A673 (cell line): ENCODE data around the gene MYPN. TPM values are rescaled to one million over a fixed set of nuclear protein-coding genes. Genes with fewer than 3 reads are reported as not detected.
"Not testable (repeated sequence)": the region's sequence is repeated elsewhere in the genome, so short reads cannot be mapped to it uniquely, and the experiment has no call there.

Source experiments
- BruUV-seq: library from RNA; stranded (reverse); fragments of 400-500 nt; replicated peaks from 2 replicates; lab custom pipeline; 2021; lab: Mats Ljungman, UMichigan
- CTCF ChIA-PET: fragments of 300-600 bp; sonication (Branson Sonifier 250); formaldehyde crosslinking; loops from one replicate; lab custom pipeline; 2022; ENCODE audit warnings: antibody characterized with exemption; lab: Charles Lee
- POLR2A ChIA-PET: fragments of 300-600 bp; sonication (Branson Sonifier 250); formaldehyde crosslinking; loops from one replicate; lab custom pipeline; 2022; ENCODE audit warnings: antibody characterized with exemption; ENCODE audit not compliant: low non-redundant PET; lab: Charles Lee
- DNase-seq: peaks from one replicate; pipeline ENCODE4 v3.0.0-alpha.2; 2015; ENCODE audit warnings: low spot score
- H3K27ac ChIP-seq: fragments of 200-600 bp; sonication (generic); 2 replicates; pipeline ENCODE4 v1.5.1; 2016; ENCODE audit warnings: mixed run types, low read depth, mild to moderate bottlenecking, mixed read lengths, antibody characterized with exemption, low read length; ENCODE audit not compliant: poor library complexity, severe bottlenecking
- H3K27me3 ChIP-seq: fragments of 200-600 bp; sonication (generic); replicated peaks from 2 replicates; pipeline ENCODE4 v1.6.1; 2017; ENCODE audit warnings: mixed run types, low read depth, mild to moderate bottlenecking, mixed read lengths, antibody characterized with exemption, low read length; ENCODE audit not compliant: insufficient read depth, poor library complexity
- H3K36me3 ChIP-seq: fragments of 200-600 bp; sonication (generic); 2 replicates; pipeline ENCODE4 v1.6.1; 2016; ENCODE audit warnings: mixed run types, mild to moderate bottlenecking, mixed read lengths, antibody characterized with exemption, low read length; ENCODE audit not compliant: insufficient read depth, poor library complexity, severe bottlenecking
- H3K4me1 ChIP-seq: fragments of 200-600 bp; sonication (generic); 2 replicates; pipeline ENCODE4 v1.6.1; 2017; ENCODE audit warnings: mixed run types, mild to moderate bottlenecking, mixed read lengths, antibody characterized with exemption, low read length; ENCODE audit not compliant: insufficient read depth, poor library complexity, severe bottlenecking
- H3K4me3 ChIP-seq: fragments of 200-600 bp; sonication (generic); 2 replicates; pipeline ENCODE4 v1.5.1; 2016; ENCODE audit warnings: low read depth, mixed run types, mild to moderate bottlenecking, mixed read lengths, low read length; ENCODE audit not compliant: poor library complexity, severe bottlenecking
- H3K9me3 ChIP-seq: fragments of 200-600 bp; sonication (generic); 2 replicates; pipeline ENCODE4 v1.6.1; 2016; ENCODE audit warnings: mixed run types, low read depth, mild to moderate bottlenecking, mixed read lengths, antibody characterized with exemption, low read length; ENCODE audit not compliant: poor library complexity, severe bottlenecking
- EZH2 ChIP-seq: fragments of 200-600 bp; sonication (generic); IDR thresholded peaks from 2 replicates; pipeline ENCODE4 v1.6.1; 2017; ENCODE audit warnings: borderline replicate concordance, low read depth, mild to moderate bottlenecking, mixed read lengths, antibody characterized with exemption, low read length; ENCODE audit not compliant: poor library complexity, severe bottlenecking
- intact Hi-C: fragments of 100-400 bp; cut with micrococcal nuclease; formaldehyde crosslinking; loops from one replicate; pipeline ENCODE4 v1.10.0; 2022; ENCODE audit not compliant: unreplicated experiment
- total RNA-seq: library from RNA; stranded (reverse); gene quantifications from 2 replicates; pipeline ENCODE4 v1.2.3, GENCODE V29; 2021
- TF ChIP-seq, protein P1 (sequence below): fragments of 300-800, 200-600 bp; sonication (generic); conservative IDR thresholded peaks from 2 replicates; pipeline ENCODE4 v1.5.1; 2017; ENCODE audit warnings: low read depth, mild to moderate bottlenecking, antibody characterized with exemption, low read length, moderate library complexity, mixed read lengths

MYPN gene
- total RNA-seq, 1 experiment from 2014 or later = 1.7 TPM

DNA sequence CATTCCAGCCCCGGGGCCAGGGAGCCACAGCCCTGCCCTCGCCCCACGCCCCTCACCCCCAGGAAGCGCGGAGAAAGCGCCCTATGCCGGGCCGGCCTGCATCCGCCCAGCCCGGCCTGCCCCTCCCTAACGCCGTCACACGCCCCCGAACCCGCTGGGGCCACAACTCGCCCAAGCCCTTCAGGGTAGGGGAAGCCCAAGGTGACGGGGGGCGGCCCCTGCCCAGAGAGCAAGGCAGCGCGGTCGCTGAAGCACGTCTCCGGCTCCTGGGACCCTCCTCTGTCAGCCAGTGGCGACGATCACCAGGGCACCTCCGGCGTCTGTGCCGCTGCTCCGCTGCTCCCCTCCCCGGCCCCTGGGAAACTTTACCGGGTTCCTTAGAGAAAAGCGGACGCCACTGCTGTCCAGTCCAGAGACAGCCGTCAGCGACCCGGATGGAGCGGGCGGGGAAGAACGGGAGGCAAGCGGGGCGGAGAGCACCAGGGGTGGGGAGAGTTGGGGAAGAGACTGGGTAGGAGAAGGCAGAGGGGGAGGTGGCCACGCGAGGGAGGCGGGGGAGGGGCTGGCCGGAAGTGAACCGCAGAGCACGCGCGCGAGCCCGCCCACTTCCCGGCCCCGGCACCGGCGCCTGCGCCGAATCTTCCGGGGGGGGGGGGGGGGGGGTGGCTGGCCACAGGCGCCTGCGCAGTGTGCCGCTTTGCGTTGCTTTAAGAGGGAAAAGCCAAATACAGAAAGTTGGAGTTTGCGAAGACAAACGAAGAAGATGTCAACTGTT, 34.3 kb upstream of the MYPN start, which contains the start of gene HERC4:
Gene HERC4, minus strand, starts transcription at position 509 of the 775 bp plus-strand sequence. CDS start 2,175 bp downstream, outside the sequence.
- ChIA-PET CTCF (no interaction called here), POLR2A (no interaction called here)
- Histone ChIP-seq H3K27me3 (no peaks in the 10 kb centered on the region), H3K27ac (peak within 1 kb of the TSS; percentile 97), H3K9me3 (no peaks in the 10 kb centered on the region), H3K4me3 (peak within 1 kb of the TSS; percentile 100), H3K36me3 (no peaks in the 10 kb centered on the region), H3K4me1 (peaks cover 23% of the 10 kb centered on the region)
- intact Hi-C loops = loop anchor here (10.0 kb wide), 2 partner anchors 190 to 260 kb away; partner anchors contain the start of genes HNRNPH3, PBLD and SIRT1
- peak; percentile 94 for DNase-seq
- no TSS peak for BruUV-seq
- TF ChIP-seq EZH2 = no peak
- TF ChIP-seq, protein P1, sequence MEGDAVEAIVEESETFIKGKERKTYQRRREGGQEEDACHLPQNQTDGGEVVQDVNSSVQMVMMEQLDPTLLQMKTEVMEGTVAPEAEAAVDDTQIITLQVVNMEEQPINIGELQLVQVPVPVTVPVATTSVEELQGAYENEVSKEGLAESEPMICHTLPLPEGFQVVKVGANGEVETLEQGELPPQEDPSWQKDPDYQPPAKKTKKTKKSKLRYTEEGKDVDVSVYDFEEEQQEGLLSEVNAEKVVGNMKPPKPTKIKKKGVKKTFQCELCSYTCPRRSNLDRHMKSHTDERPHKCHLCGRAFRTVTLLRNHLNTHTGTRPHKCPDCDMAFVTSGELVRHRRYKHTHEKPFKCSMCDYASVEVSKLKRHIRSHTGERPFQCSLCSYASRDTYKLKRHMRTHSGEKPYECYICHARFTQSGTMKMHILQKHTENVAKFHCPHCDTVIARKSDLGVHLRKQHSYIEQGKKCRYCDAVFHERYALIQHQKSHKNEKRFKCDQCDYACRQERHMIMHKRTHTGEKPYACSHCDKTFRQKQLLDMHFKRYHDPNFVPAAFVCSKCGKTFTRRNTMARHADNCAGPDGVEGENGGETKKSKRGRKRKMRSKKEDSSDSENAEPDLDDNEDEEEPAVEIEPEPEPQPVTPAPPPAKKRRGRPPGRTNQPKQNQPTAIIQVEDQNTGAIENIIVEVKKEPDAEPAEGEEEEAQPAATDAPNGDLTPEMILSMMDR = no peak

DNA sequence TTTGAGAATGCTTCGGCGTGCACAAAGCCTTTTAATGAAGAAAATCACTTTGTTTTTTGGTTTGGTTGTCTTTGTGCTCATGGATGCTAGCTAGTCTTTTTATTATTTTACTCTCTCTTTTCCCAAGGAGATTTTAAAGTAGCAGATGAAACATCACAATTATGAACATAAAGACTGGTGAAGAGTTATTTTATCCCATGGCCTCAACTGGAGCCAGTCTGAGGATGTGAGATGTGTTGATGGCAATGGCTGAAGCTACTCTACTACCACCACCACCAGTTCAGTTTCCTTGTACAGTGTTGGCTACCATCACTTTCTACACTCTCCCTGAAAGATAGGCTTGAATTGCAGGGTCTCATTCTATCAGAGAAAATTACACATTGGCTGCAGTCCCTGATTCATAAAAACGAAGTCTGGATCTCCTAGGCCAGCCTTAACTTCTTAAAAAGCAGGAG, 33.7 kb upstream of the MYPN start:
- ChIA-PET POLR2A (no interaction called here), CTCF (no interaction called here)
- peaks cover 23% of the 10 kb centered on the region for H3K4me1 ChIP-seq
- TF ChIP-seq EZH2 = no peak
- TF ChIP-seq, protein P1 = no peak
- H3K36me3 ChIP-seq = no peaks in the 10 kb centered on the region
- TSS peak; percentile 91 for BruUV-seq
- DNase-seq = no peak
- H3K4me3 ChIP-seq = no peak overlapping the region
- intact Hi-C loops = loop anchor here (10.0 kb wide), 2 partner anchors 191 to 259 kb away; partner anchors contain the start of genes HNRNPH3, PBLD and SIRT1
- H3K27me3 ChIP-seq = no peaks in the 10 kb centered on the region
- no peaks in the 10 kb centered on the region for H3K9me3 ChIP-seq
- no peak overlapping the region for H3K27ac ChIP-seq

DNA sequence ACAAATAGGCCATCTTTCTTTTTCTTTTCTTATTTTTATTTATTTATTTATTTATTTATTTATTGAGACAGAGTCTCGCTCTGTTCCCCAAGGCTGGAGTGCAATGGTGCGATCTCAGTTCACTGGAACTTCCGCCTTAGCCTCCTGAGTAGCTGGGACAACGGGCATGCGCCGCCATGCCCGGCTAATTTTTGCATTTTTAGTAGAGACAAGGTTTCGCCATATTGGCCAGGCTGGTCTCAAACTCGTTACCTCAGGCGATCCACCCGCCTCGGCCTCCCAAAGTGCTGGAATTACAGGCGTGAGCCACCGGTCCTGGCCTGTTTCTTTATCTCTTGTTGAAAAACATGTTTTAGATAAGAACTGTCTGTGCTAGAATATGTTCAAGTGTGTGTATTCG, 33.2 kb upstream of the MYPN start:
- H3K9me3 ChIP-seq, POLR2A ChIA-PET, H3K36me3 ChIP-seq, CTCF ChIA-PET, BruUV-seq, H3K27ac ChIP-seq, H3K27me3 ChIP-seq, H3K4me3 ChIP-seq, DNase-seq: not testable (repeated sequence)
- peaks cover 23% of the 10 kb centered on the region for H3K4me1 ChIP-seq
- intact Hi-C loops = loop anchor here (10.0 kb wide), 2 partner anchors 191 to 259 kb away; partner anchors contain the start of genes HNRNPH3, PBLD and SIRT1
